ENCODE results near the gene INF2.

GRCh38 chr14:104757681-104758392 lies 68.4 kb downstream of the INF2 start:
- TF ChIP-seq, protein P1, sequence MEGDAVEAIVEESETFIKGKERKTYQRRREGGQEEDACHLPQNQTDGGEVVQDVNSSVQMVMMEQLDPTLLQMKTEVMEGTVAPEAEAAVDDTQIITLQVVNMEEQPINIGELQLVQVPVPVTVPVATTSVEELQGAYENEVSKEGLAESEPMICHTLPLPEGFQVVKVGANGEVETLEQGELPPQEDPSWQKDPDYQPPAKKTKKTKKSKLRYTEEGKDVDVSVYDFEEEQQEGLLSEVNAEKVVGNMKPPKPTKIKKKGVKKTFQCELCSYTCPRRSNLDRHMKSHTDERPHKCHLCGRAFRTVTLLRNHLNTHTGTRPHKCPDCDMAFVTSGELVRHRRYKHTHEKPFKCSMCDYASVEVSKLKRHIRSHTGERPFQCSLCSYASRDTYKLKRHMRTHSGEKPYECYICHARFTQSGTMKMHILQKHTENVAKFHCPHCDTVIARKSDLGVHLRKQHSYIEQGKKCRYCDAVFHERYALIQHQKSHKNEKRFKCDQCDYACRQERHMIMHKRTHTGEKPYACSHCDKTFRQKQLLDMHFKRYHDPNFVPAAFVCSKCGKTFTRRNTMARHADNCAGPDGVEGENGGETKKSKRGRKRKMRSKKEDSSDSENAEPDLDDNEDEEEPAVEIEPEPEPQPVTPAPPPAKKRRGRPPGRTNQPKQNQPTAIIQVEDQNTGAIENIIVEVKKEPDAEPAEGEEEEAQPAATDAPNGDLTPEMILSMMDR (IDR thresholded peaks at IDR 0.05): no peak
- TF ChIP-seq POLR2A (IDR thresholded peaks at IDR 0.05) (no peak), EP300 (IDR thresholded peaks at IDR 0.05; ENCODE audit: low read depth) (no peak), POLR2AphosphoS5 (IDR thresholded peaks at IDR 0.05) (no peak)

Measured in transverse colon (tissue), 4 donors.